ENCODE results near the gene WDR70. TPM values are rescaled to one million over a fixed set of nuclear protein-coding genes. Genes with fewer than 3 reads are reported as not detected.

WDR70 gene
- total RNA-seq, 2 donors from 2014 or later = 26.7 to 28.6 TPM

DNA sequence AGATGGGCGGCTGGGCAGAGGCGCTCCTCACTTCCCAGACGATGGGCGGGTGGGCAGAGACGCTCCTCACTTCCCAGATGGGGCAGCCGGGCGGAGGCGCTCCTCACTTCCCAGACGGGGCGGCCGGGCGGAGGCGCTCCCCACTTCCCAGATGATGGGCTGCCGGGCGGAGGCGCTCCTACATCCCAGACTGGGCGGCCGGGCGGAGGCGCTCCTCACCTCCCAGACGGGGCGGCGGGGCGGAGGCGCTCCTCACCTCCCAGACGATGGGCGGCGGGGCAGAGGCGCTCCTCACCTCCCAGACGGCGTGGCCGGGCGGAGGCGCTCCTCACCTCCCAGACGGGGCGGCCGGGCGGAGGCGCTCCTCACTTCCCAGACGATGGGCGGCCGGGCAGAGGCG lies 140.2 kb downstream of the WDR70 start:
- no peak for DNase-seq
- TF ChIP-seq, protein P1, sequence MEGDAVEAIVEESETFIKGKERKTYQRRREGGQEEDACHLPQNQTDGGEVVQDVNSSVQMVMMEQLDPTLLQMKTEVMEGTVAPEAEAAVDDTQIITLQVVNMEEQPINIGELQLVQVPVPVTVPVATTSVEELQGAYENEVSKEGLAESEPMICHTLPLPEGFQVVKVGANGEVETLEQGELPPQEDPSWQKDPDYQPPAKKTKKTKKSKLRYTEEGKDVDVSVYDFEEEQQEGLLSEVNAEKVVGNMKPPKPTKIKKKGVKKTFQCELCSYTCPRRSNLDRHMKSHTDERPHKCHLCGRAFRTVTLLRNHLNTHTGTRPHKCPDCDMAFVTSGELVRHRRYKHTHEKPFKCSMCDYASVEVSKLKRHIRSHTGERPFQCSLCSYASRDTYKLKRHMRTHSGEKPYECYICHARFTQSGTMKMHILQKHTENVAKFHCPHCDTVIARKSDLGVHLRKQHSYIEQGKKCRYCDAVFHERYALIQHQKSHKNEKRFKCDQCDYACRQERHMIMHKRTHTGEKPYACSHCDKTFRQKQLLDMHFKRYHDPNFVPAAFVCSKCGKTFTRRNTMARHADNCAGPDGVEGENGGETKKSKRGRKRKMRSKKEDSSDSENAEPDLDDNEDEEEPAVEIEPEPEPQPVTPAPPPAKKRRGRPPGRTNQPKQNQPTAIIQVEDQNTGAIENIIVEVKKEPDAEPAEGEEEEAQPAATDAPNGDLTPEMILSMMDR (IDR thresholded peaks at IDR 0.05) = no peak
- Histone ChIP-seq H3K27me3 (no peaks in the 10 kb centered on the region), H3K9me3 (no peaks in the 10 kb centered on the region), H3K9ac (ENCODE audit: low read depth in 2 of 2, low read length in 2 of 2) (no peak overlapping the region), H3K4me3 (no peak overlapping the region), H3K27ac (no peak overlapping the region), H3K36me3 (no peaks in the 10 kb centered on the region), H3K4me1 (no peaks in the 10 kb centered on the region)
- intact Hi-C loops (cut with DNase I) = no loop called here

DNA sequence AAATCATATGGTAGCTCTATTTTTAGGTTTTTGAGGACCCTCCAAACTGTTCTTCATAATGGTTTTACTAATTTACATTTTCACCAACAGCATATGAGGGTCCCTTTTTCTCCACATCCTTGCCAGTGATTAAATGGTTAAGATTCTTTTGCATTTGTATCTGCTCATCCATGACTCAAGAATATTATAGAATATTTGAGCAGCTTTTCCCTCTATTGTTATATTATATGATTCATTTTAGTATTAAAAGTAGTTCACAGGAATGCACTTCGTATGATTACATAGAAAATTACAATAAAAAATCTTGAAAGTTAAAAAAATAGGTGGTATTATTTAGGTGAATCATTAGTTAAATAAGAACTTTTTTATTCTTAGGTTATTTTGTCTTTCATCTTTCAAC lies 140.7 kb downstream of the WDR70 start:
- no peaks in the 10 kb centered on the region for H3K9me3 ChIP-seq
- no peaks in the 10 kb centered on the region for H3K36me3 ChIP-seq
- H3K27me3 ChIP-seq = no peaks in the 10 kb centered on the region
- H3K4me3 ChIP-seq = no peak overlapping the region
- H3K9ac ChIP-seq (ENCODE audit: low read depth in 2 of 2, low read length in 2 of 2) = no peak overlapping the region
- DNase-seq = no peak
- H3K4me1 ChIP-seq = no peaks in the 10 kb centered on the region
- TF ChIP-seq, protein P1 (IDR thresholded peaks at IDR 0.05) = no peak
- intact Hi-C loops (cut with DNase I) = no loop called here
- H3K27ac ChIP-seq = no peak overlapping the region

DNA sequence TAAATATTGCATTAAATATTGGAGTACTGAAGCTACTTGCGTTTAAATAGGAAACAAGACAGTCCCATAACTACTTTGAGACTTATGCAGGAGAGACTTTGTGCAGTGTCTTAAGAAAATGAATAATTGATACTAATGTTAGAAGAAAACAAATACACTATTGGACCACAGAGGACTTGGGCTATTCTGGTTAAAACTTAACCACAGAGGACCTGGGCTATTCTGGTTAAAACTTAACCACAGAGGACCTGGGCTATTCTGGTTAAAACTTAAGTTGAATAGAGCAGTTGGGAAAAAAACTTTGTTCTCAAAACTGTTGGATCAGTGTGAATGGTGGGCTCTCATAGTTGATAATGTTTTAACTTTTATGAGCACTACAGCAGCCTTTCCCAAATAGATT lies 141.7 kb downstream of the WDR70 start:
- no peaks in the 10 kb centered on the region for H3K27me3 ChIP-seq
- H3K9me3 ChIP-seq = no peaks in the 10 kb centered on the region
- H3K36me3 ChIP-seq = no peaks in the 10 kb centered on the region
- no peak overlapping the region for H3K9ac ChIP-seq (ENCODE audit: low read depth in 2 of 2, low read length in 2 of 2)
- TF ChIP-seq, protein P1 (IDR thresholded peaks at IDR 0.05) = no peak
- H3K4me3 ChIP-seq = no peak overlapping the region
- no peak for DNase-seq
- intact Hi-C loops (cut with DNase I) = no loop called here
- no peaks in the 10 kb centered on the region for H3K4me1 ChIP-seq
- no peak overlapping the region for H3K27ac ChIP-seq

DNA sequence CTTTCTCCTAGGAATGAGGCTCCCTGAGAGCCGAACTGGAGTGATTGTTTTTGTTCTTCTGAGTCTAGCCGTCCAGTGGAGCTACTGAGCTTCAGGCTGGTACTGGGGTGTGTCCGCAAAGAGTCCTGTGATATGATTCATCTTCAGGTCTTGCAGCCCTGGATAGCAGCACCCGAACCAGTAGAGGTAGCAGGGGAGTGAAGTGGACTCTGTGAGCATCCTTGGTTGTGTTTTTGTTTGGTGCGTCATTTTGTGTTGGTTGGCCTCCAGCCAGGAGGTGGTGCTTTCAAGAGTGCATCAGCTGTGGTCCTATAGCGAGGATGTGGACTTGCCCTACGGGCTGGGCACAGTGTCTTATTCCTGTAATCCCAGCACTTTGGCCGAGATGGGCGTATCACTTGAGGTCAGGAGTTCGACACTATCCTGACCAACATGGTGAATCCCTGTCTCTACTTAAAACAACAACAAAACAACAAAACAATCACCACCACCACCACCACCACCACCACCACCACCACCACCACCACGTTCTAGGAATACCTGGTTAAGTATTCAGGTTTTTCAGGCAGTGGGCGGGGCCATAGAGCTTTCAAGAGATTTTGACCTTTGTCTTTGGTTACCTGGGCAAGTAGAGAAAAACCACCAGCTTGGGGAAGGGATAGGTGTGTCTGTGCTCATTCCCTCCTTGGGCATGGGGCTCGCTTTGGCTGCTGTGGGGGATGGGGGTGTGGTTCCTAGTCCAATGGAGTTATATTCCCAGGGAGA lies 154.0 kb downstream of the WDR70 start:
- TF ChIP-seq, protein P1 (IDR thresholded peaks at IDR 0.05) = no peak
- DNase-seq = no peak
- Histone ChIP-seq H3K27ac (no peak overlapping the region), H3K27me3 (no peaks in the 10 kb centered on the region), H3K9me3 (no peaks in the 10 kb centered on the region), H3K36me3 (no peaks in the 10 kb centered on the region), H3K4me3 (no peak overlapping the region), H3K9ac (ENCODE audit: low read depth in 2 of 2, low read length in 2 of 2) (no peak overlapping the region), H3K4me1 (no peaks in the 10 kb centered on the region)
- intact Hi-C loops (cut with DNase I) = no loop called here

DNA sequence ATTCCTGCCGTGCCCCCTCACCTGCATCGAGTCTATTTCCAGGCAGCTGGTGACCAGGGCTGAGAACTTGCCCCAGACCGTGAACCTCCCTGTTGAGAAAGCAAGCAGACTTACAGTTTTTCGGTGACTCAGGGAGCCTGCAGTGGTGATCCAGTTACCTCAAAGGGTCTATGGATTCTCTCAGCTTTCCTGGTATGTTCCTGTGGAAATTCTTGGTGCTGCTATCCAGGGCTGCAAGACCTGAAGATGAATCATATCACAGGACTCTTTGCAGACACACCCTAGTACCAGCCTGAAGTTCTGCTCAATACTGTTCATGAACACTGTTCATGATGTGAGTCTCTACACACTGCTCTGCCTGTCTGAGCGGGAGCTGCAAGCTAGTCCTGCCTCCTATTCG lies 154.7 kb downstream of the WDR70 start:
- intact Hi-C loops (cut with DNase I) = no loop called here
- H3K4me1 ChIP-seq = no peaks in the 10 kb centered on the region
- H3K4me3 ChIP-seq = no peak overlapping the region
- DNase-seq = no peak
- H3K27ac ChIP-seq = no peak overlapping the region
- no peak overlapping the region for H3K9ac ChIP-seq (ENCODE audit: low read depth in 2 of 2, low read length in 2 of 2)
- H3K9me3 ChIP-seq = no peaks in the 10 kb centered on the region
- H3K27me3 ChIP-seq = no peaks in the 10 kb centered on the region
- TF ChIP-seq, protein P1 (IDR thresholded peaks at IDR 0.05) = no peak
- H3K36me3 ChIP-seq = no peaks in the 10 kb centered on the region

Data from colonic mucosa (tissue), 4 donors.